Keratinocyte (primary cell): ENCODE data around the gene USP31.

Experiments used
- CTCF ChIP-seq, 3 experiments: IDR thresholded peaks in 1 of 3; conservative IDR thresholded peaks in 1 of 3; optimal IDR thresholded peaks in 1 of 3; 2 replicates in 2 of 3; 3 replicates in 1 of 3; pipeline versions ENCODE3 to v1.5.1; 2011; ENCODE audit warnings: low read length in 3 of 3, mild to moderate bottlenecking in 3 of 3, moderate library complexity in 2 of 3, control low read depth in 1 of 3, inconsistent platforms in 1 of 3; ENCODE audit not compliant: insufficient read depth in 2 of 3; ENCODE audit errors: extremely low read depth in 1 of 3
- EZH2 ChIP-seq: IDR thresholded peaks from one replicate; pipeline ENCODE4 v1.6.1; 2012; ENCODE audit warnings: inconsistent platforms, mild to moderate bottlenecking, low read length, moderate library complexity

- TF ChIP-seq CTCF (optimal IDR thresholded peaks at IDR 0.05 in 1 of 3, IDR thresholded peaks at IDR 0.05 in 1 of 3, conservative IDR thresholded peaks at IDR 0.05 in 1 of 3; ENCODE audit: extremely low read depth in 1 of 3, insufficient read depth in 2 of 3, low read length in 3 of 3) (no peak), EZH2 (no peak)
These were observed 45.6 kb downstream of the USP31 start for GRCh38 chr16:23103603-23104002.
